T-helper 1 cell treated with Interleukin-12 subunit alpha and Interleukin-12 subunit beta and Interleukin-4 antibody, amounts not matched to agents 30 μg/mL and 1 μg/mL, for 36 hours (primary cell): ENCODE results near the gene NPAS3.
A peak's percentile ranks its signal among the peaks of the same experiment; 100 is the strongest.

Experiments used
- H3K27ac Mint-ChIP-seq: one replicate; pipeline ENCODE4 v1.8.0; 2021; ENCODE audit warnings: mild to moderate bottlenecking, mixed read lengths
- H3K27me3 Mint-ChIP-seq: one replicate; pipeline ENCODE4 v1.8.0; 2021; ENCODE audit warnings: low read depth, mixed read lengths
- H3K36me3 Mint-ChIP-seq: one replicate; pipeline ENCODE4 v1.8.0; 2021; ENCODE audit warnings: low read depth, mixed read lengths
- H3K4me1 Mint-ChIP-seq: one replicate; pipeline ENCODE4 v1.8.0; 2021; ENCODE audit warnings: low read depth, mixed read lengths
- H3K4me3 Mint-ChIP-seq: one replicate; pipeline ENCODE4 v1.8.0; 2021; ENCODE audit warnings: mild to moderate bottlenecking, moderate library complexity, mixed read lengths
- H3K9me3 Mint-ChIP-seq: one replicate; pipeline ENCODE4 v1.8.0; 2021; ENCODE audit warnings: mixed read lengths

The NPAS3 gene

GRCh38 chr14:33401311-33401710, 462.6 kb downstream of the NPAS3 start:
- Mint-ChIP-seq H3K4me3 (no peak overlapping the region), H3K27ac (no peak overlapping the region), H3K9me3 (peaks cover 3% of the 10 kb centered on the region), H3K36me3 (no peaks in the 10 kb centered on the region), H3K4me1 (no peaks in the 10 kb centered on the region), H3K27me3 (no peaks in the 10 kb centered on the region)

GRCh38 chr14:33402604-33403003, 463.9 kb downstream of the NPAS3 start:
- Mint-ChIP-seq H3K27me3 (no peaks in the 10 kb centered on the region), H3K4me1 (no peaks in the 10 kb centered on the region)

GRCh38 chr14:33404054-33404453, 465.4 kb downstream of the NPAS3 start:
- Mint-ChIP-seq H3K4me3 (no peak overlapping the region), H3K27ac (no peak overlapping the region), H3K9me3 (peaks cover 3% of the 10 kb centered on the region), H3K36me3 (no peaks in the 10 kb centered on the region), H3K27me3 (no peaks in the 10 kb centered on the region), H3K4me1 (no peaks in the 10 kb centered on the region)

More at GRCh38 chr14:33402604-33403003, 463.9 kb downstream of the NPAS3 start:
- Mint-ChIP-seq H3K27ac (no peak overlapping the region), H3K4me3 (no peak overlapping the region), H3K9me3 (peaks cover 3% of the 10 kb centered on the region), H3K36me3 (no peaks in the 10 kb centered on the region)

GRCh38 chr14:33404964-33405574, 466.4 kb downstream of the NPAS3 start:
- Mint-ChIP-seq H3K4me1 (no peaks in the 10 kb centered on the region), H3K36me3 (no peaks in the 10 kb centered on the region), H3K9me3 (peaks cover 3% of the 10 kb centered on the region)

GRCh38 chr14:33406766-33407165, 468.1 kb downstream of the NPAS3 start:
- no peaks in the 10 kb centered on the region for H3K27me3 Mint-ChIP-seq
- no peak overlapping the region for H3K27ac Mint-ChIP-seq
- H3K4me1 Mint-ChIP-seq = no peaks in the 10 kb centered on the region
- no peak overlapping the region for H3K4me3 Mint-ChIP-seq
- no peaks in the 10 kb centered on the region for H3K36me3 Mint-ChIP-seq
- H3K9me3 Mint-ChIP-seq = peaks cover 3% of the 10 kb centered on the region

More at GRCh38 chr14:33404964-33405574, 466.4 kb downstream of the NPAS3 start:
- Mint-ChIP-seq H3K27ac (no peak overlapping the region), H3K4me3 (no peak overlapping the region), H3K27me3 (no peaks in the 10 kb centered on the region)

GRCh38 chr14:33408291-33408690, 469.6 kb downstream of the NPAS3 start:
- Mint-ChIP-seq H3K4me1 (no peaks in the 10 kb centered on the region), H3K9me3 (peaks cover 3% of the 10 kb centered on the region), H3K27ac (no peak overlapping the region), H3K4me3 (no peak overlapping the region), H3K36me3 (no peaks in the 10 kb centered on the region), H3K27me3 (no peaks in the 10 kb centered on the region)

- H3K36me3 Mint-ChIP-seq = no peaks in the 10 kb centered on the region
- peaks cover 9% of the 10 kb centered on the region for H3K27me3 Mint-ChIP-seq
- no peak overlapping the region for H3K4me3 Mint-ChIP-seq
- H3K27ac Mint-ChIP-seq = no peak overlapping the region
- H3K9me3 Mint-ChIP-seq = no peaks in the 10 kb centered on the region
- H3K4me1 Mint-ChIP-seq = peaks cover 2% of the 10 kb centered on the region
Observed at GRCh38 chr14:33412450-33412849, 473.8 kb downstream of the NPAS3 start.

GRCh38 chr14:33413381-33413780, 474.7 kb downstream of the NPAS3 start:
- H3K4me3 Mint-ChIP-seq = no peak overlapping the region
- no peak overlapping the region for H3K27ac Mint-ChIP-seq
- peaks cover 9% of the 10 kb centered on the region for H3K27me3 Mint-ChIP-seq
- H3K9me3 Mint-ChIP-seq = no peaks in the 10 kb centered on the region
- H3K4me1 Mint-ChIP-seq = peaks cover 2% of the 10 kb centered on the region
- no peaks in the 10 kb centered on the region for H3K36me3 Mint-ChIP-seq

- Mint-ChIP-seq H3K4me1 (peaks cover 2% of the 10 kb centered on the region), H3K36me3 (no peaks in the 10 kb centered on the region), H3K27me3 (peaks cover 9% of the 10 kb centered on the region), H3K4me3 (no peak overlapping the region), H3K9me3 (no peaks in the 10 kb centered on the region), H3K27ac (no peak overlapping the region)
Observed at GRCh38 chr14:33414041-33414440, 475.4 kb downstream of the NPAS3 start.

- Mint-ChIP-seq H3K27me3 (peaks cover 6% of the 10 kb centered on the region), H3K36me3 (no peaks in the 10 kb centered on the region), H3K27ac (no peak overlapping the region), H3K4me1 (no peaks in the 10 kb centered on the region), H3K9me3 (no peaks in the 10 kb centered on the region), H3K4me3 (no peak overlapping the region)
Observed at GRCh38 chr14:33420051-33420627, 481.5 kb downstream of the NPAS3 start.

- no peaks in the 10 kb centered on the region for H3K4me1 Mint-ChIP-seq
- H3K4me3 Mint-ChIP-seq = no peak overlapping the region
- no peaks in the 10 kb centered on the region for H3K36me3 Mint-ChIP-seq
- peaks cover 3% of the 10 kb centered on the region for H3K9me3 Mint-ChIP-seq
- no peak overlapping the region for H3K27ac Mint-ChIP-seq
- no peaks in the 10 kb centered on the region for H3K27me3 Mint-ChIP-seq
Observed at GRCh38 chr14:33430414-33431035, 491.8 kb downstream of the NPAS3 start.

GRCh38 chr14:33432407-33433023, 493.8 kb downstream of the NPAS3 start:
- no peak overlapping the region for H3K27ac Mint-ChIP-seq
- H3K4me3 Mint-ChIP-seq = no peak overlapping the region
- no peaks in the 10 kb centered on the region for H3K27me3 Mint-ChIP-seq
- H3K4me1 Mint-ChIP-seq = peaks cover 11% of the 10 kb centered on the region
- H3K9me3 Mint-ChIP-seq = peaks cover 3% of the 10 kb centered on the region
- H3K36me3 Mint-ChIP-seq = no peaks in the 10 kb centered on the region

GRCh38 chr14:33433396-33433795, 494.7 kb downstream of the NPAS3 start:
- Mint-ChIP-seq H3K36me3 (no peaks in the 10 kb centered on the region), H3K9me3 (peaks cover 2% of the 10 kb centered on the region), H3K4me3 (no peak overlapping the region), H3K4me1 (peaks cover 11% of the 10 kb centered on the region), H3K27ac (no peak overlapping the region), H3K27me3 (no peaks in the 10 kb centered on the region)

GRCh38 chr14:33435911-33436689, 497.4 kb downstream of the NPAS3 start:
- H3K27ac Mint-ChIP-seq = peak overlapping the region; percentile 38
- peaks cover 11% of the 10 kb centered on the region for H3K4me1 Mint-ChIP-seq
- no peak overlapping the region for H3K4me3 Mint-ChIP-seq
- H3K27me3 Mint-ChIP-seq = no peaks in the 10 kb centered on the region
- H3K9me3 Mint-ChIP-seq = peaks cover 2% of the 10 kb centered on the region
- no peaks in the 10 kb centered on the region for H3K36me3 Mint-ChIP-seq
